GM21367 (cell line): ENCODE data around the gene HSDL2.
"Not testable (repeated sequence)": the region's sequence is repeated elsewhere in the genome, so short reads cannot be mapped to it uniquely, and the experiment has no call there.

Source experiments
- ATAC-seq: cut with Tn5 transposase; IDR thresholded peaks from one replicate; pipeline ENCODE4 v1.9.1; 2021; ENCODE audit not compliant: unreplicated experiment

Gene HSDL2

DNA sequence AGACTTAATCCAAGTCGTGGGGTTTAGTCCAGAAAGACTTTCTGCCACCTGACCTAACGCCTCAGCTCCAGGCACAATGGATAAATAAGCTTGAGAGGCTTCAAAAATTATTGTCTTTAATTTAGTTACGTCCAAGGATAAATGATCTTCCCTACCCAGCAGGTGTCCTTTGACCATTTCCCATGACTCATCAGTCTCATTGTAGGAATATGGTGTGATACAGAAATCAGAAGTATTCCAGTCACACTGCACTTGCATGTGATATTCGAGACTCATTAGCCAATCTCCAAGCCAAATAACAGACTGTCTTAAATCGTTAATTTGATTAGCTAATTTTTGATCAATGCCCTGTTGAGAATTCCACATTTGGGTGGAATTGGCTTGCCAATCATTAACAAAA lies 13.2 kb downstream of the HSDL2 start:
- not testable (repeated sequence) for ATAC-seq

DNA sequence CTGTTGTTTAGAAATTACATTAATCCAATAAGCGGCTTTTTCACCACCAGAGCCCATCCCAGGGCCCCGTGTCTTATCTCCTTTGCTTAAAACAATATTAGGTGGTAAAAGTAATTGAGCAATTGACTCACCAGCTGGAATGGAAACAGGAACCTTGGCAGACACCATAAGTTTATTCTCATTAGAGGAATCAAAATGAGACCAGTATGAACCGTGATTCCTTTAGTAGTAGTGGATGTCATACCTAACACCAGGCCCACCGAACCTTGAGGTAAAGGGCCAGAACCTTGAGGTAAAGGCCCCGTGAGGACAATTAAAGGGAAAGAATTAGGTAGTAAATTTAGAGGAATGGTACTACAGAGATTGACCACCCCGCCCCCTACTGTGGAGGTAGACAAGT lies 16.5 kb downstream of the HSDL2 start:
- ATAC-seq: no peak

DNA sequence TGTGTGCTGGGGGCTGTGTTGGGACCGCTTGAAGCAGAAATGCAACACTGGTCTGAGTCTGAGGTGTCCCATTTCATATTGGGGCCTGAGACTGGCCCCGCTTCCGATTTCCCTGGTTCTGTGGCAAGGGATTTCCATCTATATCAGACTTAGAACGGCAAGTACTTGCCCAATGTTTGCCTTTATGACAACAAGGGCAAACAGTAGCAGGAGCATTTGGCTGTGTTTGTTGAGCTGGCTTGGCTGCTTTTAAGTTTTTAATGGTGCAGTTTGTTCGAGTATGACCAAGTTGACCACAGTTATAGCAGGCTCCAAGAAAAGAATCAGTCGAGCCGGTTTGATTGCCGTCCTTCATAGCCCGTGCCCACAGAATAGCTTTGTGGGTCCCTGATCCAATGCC lies 17.0 kb downstream of the HSDL2 start:
- ATAC-seq: no peak

DNA sequence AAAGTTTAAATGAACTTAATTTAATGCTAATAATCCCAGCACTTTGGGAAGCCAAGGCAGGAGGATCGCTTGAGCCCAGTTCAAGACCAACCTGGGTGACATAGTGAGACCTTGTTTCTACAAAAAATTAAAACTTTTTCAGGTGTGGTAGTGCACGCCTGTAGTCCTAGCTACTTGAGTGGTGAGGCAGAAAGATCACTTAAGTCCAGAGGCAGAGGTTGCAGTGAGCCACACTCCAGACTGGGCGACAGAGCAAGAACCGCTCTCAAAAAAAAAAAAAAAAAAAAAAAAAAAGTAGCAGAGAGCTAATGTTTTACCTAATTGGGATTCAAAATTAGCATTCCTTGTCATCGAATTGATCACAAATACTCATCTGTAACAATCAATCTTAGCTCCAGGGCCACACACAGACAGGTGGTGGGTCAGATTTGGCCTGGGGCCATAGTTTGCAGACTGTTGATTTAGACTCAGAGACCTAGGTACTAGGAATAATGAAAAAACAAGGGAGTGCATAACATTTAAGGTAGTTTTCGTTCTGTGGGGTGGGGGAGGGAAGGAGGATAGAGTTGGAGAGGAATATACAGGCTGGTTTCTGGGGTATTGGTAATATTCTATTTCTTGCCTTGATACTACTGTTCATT lies 21.4 kb downstream of the HSDL2 start:
- no peak for ATAC-seq

DNA sequence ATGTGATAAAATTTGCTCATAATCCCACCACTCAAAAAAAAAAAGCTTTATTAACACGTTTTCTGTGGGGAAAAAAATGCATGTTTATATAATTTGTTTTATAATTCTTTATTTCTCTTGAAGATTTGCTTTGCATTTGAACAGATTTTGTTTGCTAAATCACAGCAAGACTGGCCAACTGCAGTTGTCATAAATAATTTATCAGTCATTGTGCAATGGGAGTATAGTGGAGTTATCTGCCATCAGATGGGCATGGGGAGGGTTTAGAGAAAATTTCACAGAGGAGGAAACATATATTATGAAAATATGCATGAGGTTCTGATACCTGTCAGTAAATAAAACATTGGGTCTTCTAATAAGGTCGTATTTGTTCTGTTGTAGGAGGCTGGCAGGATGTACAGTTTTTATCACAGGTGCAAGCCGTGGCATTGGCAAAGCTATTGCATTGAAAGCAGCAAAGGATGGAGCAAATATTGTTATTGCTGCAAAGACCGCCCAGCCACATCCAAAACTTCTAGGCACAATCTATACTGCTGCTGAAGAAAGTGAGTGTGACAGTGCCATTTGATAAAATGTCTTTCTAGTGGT lies 23.8 kb downstream of the HSDL2 start:
- ATAC-seq: no peak

DNA sequence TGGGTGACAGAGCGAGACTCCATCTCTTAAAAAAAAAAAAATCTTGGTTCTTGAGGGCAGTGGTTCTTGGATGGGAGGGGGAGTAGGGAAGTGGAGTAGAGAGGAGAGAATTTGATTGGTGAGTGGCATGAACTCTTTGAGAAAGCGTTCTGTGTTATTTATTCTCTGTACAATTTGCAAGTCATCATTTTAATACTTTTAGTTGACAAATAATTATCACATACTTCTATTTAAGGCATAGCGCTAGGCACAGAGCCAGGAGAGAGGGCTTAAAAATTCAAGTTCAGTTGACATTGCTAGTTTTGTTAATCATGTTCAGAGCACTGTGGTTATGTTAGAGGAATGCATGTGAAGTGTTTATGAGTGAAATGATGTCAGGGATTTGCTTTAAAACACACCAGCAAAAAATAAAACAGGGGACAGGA lies 24.6 kb downstream of the HSDL2 start:
- ATAC-seq: no peak

DNA sequence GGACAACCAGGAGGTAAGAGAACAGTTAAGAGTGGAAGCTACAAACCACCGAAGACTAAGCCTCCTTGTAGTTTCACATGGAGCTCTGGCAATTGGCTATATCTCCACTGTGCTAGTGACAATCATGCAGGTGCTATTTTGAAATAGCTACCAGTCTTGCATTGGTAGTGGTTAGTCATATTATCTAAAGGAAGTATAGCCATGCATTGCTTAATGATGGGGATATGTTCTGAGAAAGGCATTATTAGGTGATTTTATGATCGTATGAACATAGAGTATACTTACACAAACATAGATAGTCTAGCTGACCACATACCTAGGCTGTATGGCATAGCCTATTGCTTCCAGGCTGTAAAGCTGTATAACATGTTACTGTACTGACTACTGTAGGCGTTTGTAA lies 28.4 kb downstream of the HSDL2 start:
- ATAC-seq: no peak

DNA sequence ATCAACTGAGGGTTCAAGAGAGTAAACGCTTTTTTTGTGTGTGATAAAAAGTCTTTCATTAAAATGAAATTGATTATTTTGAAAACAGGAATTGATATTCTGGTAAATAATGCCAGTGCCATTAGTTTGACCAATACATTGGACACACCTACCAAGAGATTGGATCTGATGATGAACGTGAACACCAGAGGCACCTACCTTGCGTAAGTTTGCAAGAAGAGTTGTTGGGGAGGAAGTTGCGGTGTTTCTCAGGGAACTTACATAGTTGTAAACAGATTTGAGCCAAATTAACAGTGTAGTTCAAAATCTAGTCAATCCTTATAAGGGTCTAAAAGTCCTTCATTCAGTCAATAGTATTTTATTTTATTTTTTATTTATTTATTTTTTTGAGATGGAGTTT lies 28.9 kb downstream of the HSDL2 start:
- no peak for ATAC-seq

DNA sequence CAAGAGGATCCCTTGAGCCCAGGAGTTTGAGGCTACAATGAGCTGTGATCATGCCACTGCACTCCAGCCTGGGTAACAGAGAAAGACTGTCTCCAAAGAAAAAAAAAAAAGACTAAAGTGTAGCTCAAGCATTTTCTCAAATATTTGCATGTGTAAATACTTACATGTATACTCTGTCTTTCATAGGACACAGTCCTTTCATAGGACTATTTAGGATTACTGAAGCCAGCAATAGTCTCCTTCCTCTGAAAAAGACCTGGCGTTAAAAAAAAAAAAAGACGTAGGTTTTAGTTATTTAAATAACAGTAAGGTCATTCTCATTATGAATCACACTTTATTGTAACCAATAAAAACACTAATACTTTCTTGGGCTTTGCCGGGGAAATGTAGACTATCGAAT lies 29.9 kb downstream of the HSDL2 start:
- no peak for ATAC-seq

DNA sequence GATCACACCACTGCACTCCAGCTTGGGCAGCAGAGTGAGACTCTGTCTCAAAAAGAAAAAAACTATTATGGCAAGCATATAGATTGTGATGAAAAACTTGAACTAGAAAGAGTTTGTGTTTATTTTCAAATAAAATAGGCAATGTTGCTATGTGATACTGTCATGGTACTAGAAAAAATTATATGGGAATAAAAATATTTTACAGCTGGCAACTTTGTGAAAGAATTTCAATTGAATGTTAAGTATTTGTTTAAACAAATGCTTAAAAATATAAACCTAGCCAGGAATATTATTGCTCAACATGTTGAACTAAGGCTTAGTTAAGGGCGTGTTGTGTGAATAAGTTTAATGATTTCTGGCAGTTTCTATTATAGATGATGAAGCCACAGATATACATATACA lies 31.7 kb downstream of the HSDL2 start:
- ATAC-seq: no peak

DNA sequence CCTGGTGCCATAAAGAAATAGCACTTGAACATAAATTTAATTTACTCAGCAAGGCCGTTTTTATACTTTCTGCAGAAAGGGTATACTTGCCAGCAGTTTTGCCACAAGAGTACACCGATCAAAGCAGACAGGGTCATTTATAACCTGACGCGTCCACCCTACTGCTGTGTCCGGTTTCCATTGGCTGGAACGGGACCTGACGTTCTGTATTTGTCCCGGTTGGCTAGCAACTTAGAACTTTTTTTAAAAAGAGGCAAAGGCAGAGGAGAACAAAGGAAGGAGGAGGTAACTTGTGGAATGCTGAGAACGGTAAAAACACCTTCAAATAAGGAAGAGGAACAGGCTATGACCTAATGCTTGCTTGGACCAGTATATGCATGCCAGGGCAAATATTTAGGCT lies 33.8 kb downstream of the HSDL2 start:
- not testable (repeated sequence) for ATAC-seq

DNA sequence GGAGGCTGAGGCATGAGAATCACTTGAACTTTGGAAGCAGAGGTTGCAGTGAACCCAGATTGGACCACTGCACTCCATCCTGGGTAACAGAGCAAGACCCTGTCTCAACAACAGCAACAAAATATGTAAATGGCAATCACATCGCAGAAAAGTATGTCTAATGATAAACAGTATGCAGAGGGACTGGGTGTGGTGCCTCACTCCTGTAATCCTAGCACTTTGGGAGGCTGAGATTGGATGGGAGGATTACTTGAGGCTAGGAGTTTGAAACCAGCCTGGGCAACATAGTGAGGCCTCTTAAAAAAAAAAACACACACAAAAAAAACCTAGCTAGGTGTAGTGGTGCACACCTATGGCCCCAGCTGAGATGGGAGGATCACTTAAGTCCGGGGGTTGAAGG lies 40.3 kb downstream of the HSDL2 start:
- ATAC-seq: no peak

DNA sequence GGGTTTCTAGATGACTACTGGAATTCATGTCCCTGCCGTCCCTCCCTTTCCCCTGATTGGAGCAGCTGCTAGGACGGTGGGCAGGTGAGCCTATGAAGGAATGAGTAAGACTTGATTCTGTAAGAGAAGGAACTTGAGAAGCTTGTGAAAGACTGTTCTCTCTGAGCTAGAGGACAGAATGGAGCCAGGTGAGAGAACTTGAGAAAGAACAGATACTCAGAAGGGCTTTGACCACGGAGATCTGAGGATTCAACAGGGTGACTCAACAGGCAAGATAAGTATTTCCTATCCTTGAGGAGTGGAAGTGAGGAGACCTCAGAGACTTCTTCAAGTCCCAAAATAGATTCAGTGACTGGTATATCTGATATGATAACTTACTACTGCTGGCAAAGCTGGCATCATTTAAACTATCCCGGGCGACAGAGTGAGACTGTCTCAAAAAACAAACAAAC lies 41.9 kb downstream of the HSDL2 start:
- no peak for ATAC-seq

DNA sequence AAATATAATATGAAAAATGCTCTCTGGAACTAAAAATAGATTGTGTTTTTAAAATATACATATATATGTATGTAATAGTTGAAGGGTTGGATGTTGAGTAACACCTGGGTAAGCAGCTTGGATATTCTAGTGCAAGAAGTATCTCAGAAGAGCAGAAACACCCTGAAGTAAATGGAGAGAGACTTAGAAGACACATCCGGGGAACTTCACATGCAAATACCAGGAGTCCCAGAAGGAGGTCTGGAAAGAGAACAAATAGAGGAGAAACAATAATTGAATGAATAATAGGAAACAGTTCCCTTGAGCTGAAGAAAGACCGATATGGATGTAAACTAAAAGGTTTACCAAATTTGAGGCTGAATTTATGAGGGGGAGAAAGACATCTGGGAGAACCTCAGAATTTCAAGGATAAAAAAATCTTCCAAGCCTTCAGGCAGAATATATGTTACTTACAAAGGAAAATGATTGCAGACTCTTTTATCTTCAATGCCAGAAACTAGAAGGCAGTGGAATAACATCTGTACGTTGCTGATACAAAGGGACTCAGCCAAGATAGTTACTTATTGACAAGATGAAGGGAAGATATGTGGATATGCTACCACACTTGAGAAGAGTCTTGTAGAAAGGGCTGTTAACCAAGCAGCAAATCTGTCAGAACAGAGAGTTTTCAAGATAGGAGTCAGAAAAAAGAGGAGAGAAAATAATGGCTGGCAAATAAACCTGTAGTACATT lies 42.7 kb downstream of the HSDL2 start:
- ATAC-seq: no peak

DNA sequence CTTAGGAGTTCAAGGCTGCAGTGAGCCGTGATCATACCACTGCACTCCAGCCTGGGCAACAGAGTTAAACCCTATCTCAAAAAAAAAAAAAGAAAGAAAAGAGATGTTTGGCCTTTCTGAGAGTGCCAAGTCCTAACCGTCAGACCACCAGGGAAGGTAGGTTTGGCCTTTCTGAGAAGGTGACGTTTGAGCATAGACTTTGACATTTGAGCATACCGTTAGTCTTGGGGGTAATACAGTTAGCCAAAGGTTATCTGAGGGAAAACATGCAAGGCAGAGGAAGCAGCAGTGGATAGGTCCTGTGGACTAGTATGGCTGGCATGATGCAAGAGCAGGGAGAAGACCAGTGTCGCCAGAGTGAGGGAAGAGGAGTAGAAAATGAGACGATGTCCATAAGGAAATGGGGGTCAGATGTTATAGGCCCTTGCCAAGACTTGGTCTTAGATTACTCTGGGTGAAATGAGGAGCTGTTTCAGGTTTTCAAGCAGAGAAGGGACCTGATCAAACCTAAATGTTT lies 50.2 kb downstream of the HSDL2 start:
- ATAC-seq: no peak

DNA sequence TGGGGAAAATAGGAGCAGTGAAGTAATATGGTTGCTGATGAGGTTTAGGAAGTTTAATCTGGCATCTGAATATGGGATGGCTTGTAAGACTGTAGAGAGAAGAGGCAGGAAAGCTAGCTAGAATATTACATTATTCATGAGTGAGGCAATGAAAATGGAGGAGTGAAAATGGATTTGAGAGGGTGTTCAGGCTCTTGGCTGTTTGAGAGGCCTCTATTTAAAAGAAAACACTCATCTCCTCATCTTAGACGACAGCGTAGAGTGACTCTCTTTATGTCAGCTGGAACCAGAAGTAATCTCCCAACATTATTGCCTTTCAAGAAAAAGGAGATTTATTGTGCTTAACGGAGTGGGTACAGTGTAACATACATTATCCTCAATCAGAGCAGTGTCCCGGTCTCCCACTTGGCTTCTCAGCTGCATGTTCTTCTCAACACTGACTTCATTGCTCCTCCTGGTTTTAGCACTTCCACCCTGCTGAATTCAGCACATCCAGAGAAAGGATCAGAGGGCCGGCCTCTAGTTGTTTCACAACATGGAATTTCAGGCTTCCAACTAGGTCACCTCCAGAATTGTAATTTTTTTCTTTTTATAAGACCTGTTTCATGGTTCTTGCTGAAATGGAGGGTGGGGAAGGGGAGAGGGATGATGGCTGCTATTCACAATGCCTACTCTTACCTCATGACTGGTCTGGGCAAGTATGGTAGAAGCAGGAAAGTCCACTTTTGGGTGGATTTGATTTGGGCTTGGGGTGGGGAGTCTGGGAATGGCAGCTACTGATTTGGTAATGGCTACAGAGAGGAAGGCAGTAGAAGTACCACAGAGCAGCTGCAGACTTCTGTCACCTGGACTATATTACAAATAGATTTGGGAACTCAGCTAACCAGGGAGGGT lies 53.8 kb downstream of the HSDL2 start:
- no peak for ATAC-seq

DNA sequence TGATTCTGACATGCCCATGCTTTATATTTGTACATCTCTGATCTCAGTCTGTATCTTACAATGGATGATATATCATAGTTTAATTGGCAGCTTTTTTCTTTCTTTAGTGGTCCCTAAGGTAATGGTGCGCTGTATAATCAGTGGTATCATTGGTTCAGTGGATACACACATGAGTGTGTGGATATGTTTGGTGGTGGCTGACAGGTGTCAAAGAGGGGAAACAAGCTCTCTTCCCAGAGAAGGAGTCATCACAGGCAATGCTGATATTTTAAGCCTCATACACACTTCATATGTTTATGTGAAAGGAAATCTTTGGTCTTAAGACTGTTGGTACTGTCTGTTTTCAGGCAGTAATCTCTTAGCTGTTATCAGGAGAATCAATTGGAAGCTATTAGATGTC lies 54.6 kb downstream of the HSDL2 start:
- ATAC-seq: no peak

DNA sequence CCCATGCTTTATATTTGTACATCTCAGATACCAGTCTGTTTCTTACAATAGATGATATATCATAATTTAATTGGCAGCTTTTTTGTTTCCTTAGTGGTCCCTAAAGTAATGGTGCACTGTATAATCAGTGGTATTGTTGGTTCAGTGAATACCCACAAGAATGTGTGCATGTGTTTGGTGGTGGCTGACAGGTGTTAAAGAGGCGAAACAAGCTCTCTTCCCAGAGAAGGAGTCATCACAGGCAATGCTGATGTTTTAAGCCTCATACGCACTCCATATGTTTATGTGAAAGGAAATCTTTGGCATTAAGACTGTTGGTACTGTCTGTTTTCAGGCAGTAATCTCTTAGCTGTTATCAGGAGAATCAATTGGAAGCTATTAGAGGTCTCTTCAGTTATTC lies 57.5 kb downstream of the HSDL2 start:
- no peak for ATAC-seq

DNA sequence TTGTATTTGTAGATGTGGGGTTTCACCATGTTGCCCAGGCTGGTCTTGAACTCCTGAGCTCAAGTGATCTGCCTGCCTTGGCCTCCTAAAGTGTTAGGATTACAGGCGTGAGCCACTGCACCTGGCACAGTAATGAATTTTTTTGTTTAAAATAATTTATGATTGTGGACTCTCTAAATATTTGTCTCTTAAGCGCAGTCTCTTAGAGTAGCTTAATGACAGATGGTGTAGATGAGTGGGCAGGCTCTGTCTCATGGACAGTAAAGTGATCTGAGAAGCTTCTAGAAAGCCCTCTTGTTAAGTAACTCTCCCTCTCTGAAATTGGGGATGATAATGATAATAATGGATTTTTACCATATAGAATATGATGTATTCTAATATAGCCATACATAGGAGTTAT lies 59.3 kb downstream of the HSDL2 start:
- ATAC-seq: no peak

DNA sequence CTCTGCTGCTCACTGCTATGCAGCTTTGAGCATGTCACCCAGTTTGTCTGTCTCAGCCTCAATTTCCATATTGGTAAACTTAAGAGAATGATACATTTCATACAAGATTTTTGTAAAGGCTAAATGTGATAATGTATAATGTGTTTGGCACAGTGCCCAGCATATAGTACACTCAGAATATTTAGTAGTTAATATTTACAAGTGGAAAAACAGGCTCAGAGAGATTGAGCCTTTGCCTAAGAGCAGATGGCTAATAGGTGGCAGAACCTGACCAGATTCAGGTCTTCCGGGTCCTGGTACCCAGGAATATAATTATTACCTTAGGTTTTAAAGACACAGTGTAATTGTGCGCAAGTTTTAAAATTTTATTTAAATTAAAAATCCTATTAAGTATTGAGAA lies 59.9 kb downstream of the HSDL2 start:
- no peak for ATAC-seq

DNA sequence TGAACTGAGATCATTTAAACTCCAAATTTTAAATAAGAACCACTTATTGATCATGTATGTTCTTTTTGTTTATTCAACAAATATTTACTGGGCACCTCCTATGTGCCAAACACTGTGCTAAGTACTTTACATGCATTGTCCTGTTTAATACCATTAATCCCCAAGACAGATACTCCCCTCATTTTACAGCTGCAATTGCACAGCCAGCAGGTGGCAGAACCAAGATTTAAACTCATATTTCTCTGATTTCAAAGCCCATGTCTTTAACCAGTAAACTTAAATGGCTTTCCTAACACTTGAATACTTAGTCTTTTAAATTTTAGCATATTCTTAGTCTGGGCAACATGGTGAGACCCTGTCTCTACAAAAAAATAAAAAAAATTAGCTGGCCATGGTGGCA lies 63.3 kb downstream of the HSDL2 start:
- ATAC-seq: no peak
